ENCODE measurements around the gene NINL. TPM values are rescaled to one million over a fixed set of nuclear protein-coding genes. Genes with fewer than 3 reads are reported as not detected.
A peak's percentile ranks its signal among the peaks of the same experiment; 100 is the strongest.
"Not testable (repeated sequence)": the region's sequence is repeated elsewhere in the genome, so short reads cannot be mapped to it uniquely, and the experiment has no call there.

The NINL gene
- total RNA-seq (2014; rRNA removed; shearing (Covaris generic)), result 0.07 TPM in 1 of 2 replicates, not detected in the other
- polyA plus RNA-seq (2015; cell fraction: cytosol; rRNA removed), result 0.07 and 0.19 TPM in 2 replicates
- polyA plus RNA-seq (2015; cell fraction: nucleus; rRNA removed), result 0.38 and 1.4 TPM in 2 replicates

DNA sequence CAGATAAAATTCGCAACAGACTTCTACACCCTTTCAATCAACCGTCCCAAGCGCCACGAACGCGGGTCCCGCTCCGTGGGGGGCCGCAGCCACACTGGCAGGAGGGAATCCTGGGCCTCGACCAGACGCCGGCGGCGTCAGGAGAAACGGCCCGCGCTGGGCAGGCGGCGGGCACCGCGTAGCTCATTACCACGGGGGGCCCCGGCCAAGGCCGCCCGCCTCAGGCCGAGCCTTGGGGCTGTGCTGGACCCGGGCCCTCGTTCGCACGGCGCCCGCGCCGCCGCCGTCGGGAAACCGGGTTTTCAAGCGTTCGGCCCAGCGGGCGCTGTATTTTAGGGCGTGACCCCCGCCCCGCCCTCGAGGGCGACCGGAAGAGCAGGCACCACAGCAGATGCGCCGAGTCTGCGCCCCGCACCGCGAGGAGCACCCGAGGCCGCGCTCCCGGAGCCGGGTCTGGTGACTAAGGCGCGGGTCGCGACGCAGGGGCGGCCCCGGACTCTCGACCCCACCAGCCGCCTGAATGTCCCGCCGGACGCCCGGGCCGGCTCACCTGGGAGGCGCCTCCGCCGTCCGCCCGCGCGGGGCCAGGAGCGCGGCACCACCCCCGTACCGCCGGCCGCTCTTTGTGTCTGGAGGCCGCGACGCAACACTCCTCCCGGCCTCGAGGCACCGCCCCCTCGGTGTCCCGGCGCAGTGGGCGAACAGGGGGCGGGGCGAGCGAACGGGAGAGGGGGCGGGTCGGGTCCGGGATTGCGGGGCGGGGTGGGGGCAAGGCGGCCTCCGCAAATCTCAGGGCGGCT is at the start of gene NINL:
Gene NINL (minus strand): TSS at position 627 of the 800 bp plus-strand sequence. CDS start 58,944 bp downstream, outside the sequence.
- no peak for DNase-seq (ENCODE audit: low read depth)

DNA sequence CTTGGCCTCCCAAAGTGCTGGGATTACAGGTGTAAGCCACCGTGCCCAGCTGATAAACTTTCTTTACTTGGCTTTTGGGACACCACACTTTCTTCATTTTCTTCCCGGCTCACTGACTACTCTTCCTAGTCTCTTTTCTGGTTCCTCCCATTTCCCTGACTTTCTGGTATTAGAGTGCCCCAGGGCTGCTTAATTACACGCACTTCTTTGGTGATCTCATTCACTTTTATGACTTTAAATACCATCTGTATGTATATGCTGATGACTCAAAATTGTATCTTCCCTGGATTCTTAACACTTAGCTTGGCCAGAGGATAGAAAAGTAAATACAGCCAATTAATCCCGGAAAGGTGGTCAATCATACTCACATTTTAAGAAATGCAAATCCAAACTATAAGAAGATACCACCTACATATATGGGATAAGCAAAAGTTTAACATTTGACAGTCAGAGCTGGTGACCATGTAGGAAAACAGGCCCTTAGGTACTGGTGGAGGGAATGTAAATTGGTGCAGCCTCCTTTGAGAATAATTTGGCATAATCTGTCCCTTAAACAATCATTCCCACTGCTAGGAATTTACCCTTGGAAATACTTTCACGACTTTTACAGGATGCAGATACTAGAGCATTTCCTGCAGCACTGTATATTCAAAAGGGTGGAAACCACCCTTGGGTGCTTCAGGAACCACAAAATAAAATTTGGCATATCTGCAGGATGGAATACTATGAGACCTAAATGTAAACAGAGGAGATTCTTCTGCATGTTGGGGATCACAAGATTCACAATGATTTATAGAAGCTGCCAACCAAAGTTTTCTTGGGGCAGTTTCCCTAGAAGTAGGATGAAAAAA is 47.8 kb upstream of the NINL start:
- peak; percentile 6 for DNase-seq (ENCODE audit: low read depth)

DNA sequence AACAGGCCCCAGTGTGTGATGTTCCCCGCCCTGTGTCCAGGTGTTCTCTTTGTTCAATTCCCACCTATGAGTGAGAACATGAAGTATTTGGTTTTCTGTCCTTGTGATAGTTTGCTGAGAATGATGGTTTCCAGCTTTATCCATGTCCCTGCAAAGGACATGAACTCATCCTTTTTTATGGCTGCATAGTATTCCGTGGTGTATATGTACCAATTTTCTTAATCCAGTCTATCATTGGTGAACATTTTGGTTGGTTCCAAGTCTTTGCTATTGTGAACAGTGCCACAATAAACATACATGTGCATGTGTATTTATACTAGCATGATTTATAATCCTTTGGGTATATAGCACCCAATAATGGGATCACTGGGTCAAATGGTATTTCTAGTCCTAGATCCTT is 45.3 kb upstream of the NINL start:
- not testable (repeated sequence) for DNase-seq (ENCODE audit: low read depth)

DNA sequence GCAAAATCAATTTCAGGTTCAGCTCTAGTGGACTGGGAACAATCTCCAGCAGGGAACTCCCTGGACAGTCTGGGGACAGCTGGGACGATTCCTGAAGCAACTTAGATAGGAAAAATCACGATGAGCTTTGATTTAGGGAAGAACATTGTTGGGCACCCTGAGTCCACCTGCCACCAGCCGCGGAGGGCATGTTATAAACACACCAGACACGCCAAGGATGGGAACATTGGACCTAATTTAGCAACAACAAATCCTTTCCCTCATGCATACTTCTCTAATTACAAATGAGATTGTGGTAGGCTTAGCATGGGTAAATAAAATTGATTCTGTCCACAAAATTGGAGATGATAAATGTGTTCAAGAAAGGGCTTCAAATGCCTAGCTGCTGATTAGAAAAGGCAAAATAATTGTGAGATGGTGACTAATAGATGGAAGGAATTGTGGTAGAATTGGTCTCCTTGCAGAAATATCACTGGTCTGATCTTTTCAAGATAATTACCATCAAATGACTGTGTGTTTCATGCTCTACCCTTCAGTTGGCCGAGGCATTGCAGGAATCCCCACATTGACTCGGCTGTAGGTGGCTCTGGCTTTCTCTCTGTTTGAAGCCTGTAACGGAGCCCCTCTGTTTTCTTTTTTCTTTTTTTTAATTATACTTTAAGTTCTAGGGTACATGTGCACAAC is 44.6 kb upstream of the NINL start:
- DNase-seq (ENCODE audit: low read depth), result no peak

DNA sequence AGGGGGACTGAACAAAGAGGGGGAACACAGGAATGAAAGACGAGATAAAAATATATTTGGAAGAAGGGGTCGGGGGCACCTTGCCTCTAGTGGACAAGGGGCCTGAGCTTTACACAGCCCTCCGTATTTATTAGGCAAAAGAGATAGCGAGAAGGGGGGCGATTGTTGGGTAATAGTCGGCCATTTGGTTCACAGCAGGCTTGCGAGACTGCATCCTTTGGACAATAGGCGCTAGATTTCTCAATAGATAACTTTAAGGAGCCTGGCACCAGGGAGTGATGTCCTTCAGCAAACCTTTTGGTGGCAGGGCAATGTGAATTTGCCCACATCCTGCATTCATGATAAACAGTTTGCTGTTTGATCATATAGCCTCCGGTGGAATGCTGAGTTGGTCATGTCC is 41.4 kb upstream of the NINL start:
- no peak for DNase-seq (ENCODE audit: low read depth)

DNA sequence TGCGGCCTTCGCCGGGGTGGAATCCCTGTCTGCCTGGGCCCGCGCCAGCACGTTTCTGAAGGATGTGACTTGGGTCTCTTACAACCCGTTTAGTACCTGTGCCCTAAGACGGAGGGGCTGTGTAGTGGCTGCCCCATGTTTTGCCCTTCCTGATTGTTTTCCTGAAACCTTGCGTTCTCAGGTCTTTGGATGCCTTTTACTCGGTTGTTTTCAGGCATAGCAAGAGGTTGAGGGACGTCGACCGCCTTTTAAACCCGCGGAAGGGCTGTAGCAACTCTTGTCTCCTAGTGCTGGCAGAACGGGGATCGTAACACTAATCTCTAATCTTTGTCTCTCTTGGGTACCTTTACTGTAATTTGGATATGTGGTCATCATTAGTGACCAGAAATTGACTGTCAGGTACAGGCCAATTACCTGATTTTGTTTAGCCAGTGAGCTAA is 39.2 kb upstream of the NINL start:
- no peak for DNase-seq (ENCODE audit: low read depth)

DNA sequence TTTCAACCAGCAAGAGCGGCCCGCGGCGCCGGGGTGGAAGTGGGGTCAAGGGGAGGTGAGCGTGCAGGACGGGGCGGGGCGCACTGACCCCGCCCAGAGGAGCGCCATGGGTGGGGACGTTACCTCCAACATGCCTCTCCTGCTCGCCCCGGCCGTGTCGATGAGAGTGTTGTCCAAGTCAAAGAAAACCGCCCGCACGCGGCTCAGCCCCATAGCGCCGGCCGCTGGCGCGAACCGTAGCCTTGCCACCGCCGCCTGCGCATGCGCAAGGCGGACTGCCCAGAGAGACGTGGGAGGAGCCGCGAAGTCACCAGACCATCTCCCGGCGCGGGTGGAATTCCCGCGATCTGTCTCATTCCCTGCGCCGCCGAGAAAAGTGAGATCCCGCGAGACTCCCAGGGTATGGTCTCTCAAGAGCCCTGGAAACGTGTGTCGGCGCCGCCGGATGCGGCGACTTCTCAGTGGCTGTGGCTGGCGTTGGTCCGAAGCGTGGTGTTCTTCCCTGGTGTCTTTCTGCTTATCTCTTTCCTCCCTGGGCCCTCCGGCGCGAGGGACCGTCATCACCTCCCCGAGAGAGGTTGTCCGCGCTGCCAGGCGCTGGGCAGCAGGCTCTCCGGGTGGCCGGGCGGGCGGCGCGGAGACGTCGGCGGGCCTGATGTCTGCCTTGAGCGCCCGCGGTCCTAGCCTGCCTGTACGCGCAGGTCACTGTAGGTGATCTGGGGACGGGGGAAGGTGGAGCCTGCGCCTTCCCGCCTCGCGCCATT is 38.6 kb upstream of the NINL start, which contains the start of gene NANP:
Gene NANP (minus strand): TSS at position 279 of the 764 bp plus-strand sequence. CDS start 66 bp downstream, at position 213.
- peak; percentile 96 for DNase-seq (ENCODE audit: low read depth)

DNA sequence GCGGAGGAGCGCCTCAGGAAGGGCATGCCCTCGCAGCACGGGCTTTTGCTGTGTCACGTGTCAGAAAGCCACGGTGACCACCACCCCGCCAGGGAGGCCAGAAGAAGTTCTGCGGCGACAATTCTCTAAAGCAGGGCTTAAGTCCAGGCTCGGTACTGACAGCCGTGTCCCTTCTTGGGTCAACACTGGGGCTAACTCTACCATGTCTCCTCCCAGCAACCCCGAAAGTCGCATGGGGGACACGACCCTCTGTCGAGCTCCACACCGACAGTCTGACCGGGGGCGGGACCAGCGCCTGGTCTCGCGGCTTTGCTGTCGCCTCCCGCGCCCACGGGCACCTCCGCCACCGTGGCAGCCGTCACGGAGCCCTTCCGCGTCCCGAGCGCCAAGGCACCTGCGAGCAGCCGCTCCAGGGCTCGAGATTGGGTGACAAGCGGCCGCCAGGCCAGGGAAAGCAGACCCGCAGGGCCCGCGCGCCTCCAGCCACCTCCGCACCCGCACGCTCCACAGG is 37.9 kb upstream of the NINL start:
- DNase-seq (ENCODE audit: low read depth), result no peak

DNA sequence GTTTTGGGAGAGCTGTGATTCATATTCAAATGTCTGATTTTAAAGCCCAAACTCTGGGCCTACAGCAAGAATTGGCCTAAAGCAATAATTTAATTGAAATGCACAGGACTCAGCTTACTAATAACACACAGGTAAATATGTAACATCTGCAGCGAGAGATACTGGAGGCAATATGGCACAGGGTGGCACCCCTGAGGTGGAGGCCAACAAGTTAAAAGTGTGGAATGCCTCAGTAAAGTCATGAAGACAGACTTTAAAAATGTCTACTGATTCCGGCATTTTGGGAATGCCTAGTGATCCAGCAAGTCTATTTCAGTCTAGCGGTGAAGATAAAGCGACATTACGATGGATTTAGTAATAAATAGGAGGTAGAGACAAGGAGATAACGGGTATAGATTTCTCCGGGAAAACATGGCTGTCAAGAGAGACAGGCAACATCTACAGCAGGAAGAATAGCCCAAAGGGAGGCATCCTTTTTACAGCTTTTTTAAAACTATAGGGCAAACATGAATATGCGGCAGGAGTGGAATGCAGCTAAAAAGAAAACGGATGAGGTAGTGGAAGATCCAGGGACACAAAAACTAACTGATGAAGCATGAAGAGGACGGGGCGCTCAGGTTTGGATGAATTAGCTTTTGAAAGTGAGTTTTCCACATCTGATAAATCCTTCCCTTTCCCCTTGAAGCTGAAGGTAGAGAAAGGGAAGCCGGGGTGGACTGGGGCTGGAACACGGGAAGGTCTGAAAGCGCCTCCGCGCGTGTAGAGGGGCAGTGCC is 37.3 kb upstream of the NINL start:
- DNase-seq (ENCODE audit: low read depth), result peak; percentile 21

DNA sequence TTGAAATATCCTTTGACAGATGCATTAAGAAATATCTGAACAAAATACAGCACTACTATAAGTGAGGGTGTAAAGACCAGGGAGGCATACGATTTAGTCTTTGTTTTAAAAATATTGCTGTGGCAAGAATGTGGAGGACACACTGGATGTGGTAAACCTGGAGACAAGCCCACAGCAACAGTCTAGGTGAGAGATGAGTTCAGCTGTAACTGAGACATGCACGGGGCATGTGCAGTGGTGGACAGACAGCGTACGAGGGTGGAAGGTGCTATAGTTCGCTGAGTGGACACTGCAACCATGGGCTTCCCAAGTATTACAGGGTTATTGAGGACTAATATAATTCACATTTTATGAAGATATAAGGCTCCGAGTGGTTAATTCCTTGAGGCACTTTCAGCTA is 36.7 kb upstream of the NINL start:
- no peak for DNase-seq (ENCODE audit: low read depth)

DNA sequence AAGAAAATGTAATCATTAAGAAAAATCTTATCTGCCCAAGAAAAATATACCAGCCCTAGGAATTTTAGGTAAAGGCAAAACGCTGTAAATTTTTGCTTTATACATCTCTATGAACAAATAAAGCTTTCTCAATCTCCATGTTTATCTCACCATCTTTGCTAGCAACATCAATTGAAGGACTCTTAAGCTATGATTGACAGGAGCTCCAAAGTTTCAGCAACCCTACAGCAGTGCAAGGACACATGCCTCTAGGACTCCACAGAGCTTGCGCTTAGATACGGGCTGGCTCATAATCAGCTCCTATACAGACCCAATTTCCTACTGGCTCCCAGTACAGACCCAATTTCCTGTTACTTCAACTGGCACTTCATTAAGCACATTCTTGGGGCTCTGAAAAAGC is 34.2 kb upstream of the NINL start:
- no peak for DNase-seq (ENCODE audit: low read depth)

DNA sequence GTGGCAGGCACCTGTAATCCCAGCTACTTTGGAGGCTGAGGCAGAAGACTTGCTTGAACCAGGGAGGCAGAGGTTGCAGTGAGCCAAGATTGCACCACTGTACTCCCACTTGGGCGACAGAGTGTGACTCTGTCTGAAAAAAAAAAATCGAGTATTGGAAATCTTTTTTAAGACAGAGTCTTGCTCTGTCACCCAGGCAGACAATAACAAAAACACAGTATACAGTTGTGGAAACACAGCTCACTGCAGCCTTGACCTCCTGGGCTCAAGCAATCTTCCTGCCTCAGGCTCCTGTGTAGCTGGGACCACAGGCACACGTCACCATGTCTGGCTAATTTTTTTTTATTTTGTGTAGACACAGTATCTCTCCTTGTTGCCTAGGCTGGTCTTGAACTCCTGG is 23.4 kb upstream of the NINL start:
- DNase-seq (ENCODE audit: low read depth), result no peak

DNA sequence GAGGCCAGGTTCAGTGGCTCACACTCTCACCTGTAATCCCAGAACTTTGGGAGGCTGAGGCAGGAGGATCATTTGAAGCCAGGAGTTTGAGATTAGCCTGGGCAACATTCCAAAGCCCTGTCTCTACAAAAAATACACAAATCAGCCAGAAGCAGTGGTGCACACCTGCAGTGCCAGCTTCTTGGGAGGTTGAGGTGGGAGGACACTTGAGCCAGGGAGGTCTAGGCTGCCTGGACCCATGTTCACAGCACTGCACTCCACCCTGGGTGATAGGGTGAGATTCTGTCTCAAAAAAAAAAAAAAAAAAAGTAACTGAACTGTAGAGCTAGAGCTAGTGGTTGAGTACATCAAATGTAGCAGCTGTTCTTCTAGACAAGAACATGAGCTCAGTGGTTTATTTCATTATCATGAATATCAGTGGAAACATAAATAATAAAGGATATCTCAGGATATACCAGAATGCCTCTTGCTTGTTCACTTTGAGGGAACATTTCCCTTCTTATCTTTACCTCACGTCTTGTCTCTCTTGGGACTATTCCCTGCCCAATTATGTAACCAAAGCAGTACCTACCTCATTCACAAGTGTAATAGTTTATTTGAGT is 20.9 kb upstream of the NINL start:
- no peak for DNase-seq (ENCODE audit: low read depth)

DNA sequence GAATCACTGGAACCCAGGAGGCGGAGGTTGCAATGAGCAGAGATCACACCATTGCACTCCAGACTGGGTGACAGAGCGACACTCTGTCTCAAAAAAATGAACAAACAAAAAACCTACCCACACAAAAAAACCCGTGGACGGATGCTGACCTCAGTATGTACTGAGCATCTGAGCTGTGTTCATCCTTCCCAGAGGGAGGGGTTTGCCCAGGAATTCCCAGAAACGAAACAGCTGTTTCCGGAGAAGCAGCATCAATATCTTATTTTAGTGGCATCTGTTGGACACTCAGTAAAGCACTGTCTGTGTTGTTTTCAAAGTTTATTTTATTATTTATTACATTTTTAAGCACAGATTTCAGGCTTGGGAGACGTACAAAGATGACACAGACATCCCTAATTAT is 19.8 kb upstream of the NINL start:
- no peak for DNase-seq (ENCODE audit: low read depth)

DNA sequence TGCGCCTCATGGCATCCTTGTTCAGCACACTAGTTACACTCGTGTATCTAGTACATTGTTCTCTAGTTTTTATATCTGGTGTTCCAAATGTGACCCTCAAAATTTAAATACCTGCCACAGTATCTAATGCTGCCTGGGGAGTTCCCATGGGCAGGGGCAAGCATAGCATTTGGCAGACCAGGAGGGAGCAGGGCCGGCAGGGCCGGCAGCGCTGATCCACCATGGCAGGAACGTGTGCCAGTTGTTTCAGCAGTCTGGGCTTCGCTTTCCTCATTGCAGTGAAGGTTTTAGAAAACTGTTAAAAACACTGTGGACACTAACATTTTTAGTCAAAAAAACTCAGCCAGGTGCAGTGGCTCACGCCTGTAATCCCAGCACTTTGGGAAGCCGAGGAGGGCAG is 19.3 kb upstream of the NINL start:
- DNase-seq (ENCODE audit: low read depth), result no peak

DNA sequence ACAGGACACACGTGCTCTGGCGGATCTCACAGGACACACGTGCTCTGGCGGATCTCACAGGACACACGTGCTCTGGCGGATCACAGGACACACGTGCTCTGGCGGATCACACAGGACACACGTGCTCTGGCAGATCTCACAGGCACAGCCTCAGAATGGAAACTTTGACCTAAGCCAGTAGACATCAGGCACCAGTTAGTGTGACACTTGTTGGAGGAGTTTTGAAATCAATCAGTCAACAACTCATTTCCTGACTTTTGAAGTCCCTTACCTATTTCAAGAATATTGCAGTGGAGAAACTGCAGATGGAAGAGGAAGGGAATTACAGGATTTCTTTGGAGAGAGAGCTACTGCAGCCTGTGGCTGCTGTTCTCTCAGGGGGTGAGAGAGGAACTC is 17.6 kb upstream of the NINL start:
- not testable (repeated sequence) for DNase-seq (ENCODE audit: low read depth)

DNA sequence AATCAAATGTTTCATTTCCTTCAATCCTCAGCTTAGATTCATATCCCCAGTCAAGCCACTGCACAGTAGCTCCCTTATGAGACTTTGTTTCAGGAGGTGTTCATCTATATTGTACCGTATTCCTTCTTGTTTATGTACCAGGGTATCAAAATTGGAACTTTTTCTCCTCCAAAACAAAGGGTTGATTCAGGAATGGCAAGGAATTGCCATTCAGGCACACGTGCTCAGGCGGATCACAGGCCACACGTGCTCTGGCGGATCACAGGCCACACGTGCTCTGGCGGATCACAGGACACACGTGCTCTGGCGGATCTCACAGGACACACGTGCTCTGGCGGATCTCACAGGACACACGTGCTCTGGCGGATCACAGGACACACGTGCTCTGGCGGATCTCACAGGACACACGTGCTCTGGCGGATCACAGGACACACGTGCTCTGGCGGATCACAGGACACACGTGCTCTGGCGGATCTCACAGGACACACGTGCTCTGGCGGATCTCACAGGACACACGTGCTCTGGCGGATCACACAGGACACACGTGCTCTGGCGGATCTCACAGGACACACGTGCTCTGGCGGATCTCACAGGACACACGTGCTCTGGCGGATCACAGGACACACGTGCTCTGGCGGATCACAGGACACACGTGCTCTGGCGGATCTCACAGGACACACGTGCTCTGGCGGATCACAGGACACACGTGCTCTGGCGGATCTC is 17.0 kb upstream of the NINL start:
- DNase-seq (ENCODE audit: low read depth), result not testable (repeated sequence)

DNA sequence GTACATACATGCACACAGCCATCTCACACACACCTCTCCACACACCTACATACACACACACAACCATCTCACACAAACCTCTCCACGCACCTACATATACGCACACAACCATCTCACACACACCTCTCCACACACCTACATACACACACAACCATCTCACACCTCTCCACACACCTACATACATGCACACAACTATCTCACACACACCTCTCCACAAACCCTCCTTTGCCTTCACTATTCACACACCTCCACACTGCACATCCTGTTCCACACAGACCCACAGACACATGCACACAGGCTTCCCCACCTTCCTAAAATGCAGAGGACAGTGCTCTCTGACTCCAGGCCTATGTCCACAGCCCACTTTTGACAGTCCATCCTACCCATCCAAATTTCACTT is 16.3 kb upstream of the NINL start:
- no peak for DNase-seq (ENCODE audit: low read depth)

DNA sequence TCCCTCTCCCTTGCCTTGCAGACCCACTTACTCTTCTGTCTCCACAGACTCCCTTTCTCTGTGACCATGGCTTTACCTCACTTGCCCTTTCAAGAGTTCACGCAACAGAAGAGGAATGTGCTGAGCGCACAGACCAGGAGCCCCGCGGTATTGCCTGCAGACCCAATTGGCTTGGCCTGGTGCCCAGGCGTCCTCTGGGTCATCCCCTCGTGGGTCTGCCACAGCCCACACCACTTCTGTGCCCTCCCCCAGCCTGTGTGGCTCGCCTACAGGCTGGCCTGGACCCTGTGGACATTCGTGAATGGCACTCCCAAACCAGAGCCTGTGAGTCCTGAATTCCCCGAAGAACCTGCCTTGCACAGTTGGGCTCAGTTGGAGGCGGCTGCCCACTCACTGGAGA is 15.3 kb upstream of the NINL start:
- DNase-seq (ENCODE audit: low read depth), result no peak

Measured in HT1080 (cell line).